Retinal pigment epithelial cell (primary cell): ENCODE measurements around the gene C18orf54.

Source experiments
- DNase-seq: peaks from one replicate; pipeline ENCODE4 v3.0.0-alpha.2; 2010; ENCODE audit warnings: low read depth
- H3K4me3 ChIP-seq: 2 replicates; pipeline ENCODE4 v1.5.1; 2011; ENCODE audit warnings: mild to moderate bottlenecking, low read length, control low read depth, moderate library complexity
- CTCF ChIP-seq: conservative IDR thresholded peaks from 2 replicates; pipeline ENCODE4 v1.5.1; 2011; ENCODE audit warnings: low read depth, low read length, control low read depth, inconsistent platforms

Gene C18orf54

GRCh38 chr18:54396760-54397159 is 39.1 kb downstream of the C18orf54 start:
- TF ChIP-seq CTCF, result no peak
- no peak for DNase-seq
- no peak overlapping the region for H3K4me3 ChIP-seq

GRCh38 chr18:54405290-54405689 is 47.6 kb downstream of the C18orf54 start:
- TF ChIP-seq CTCF, result no peak
- no peak for DNase-seq
- H3K4me3 ChIP-seq, result no peak overlapping the region

- no peak for TF ChIP-seq CTCF
- DNase-seq, result no peak
Observed at GRCh38 chr18:54411781-54412180, 54.1 kb downstream of the C18orf54 start.

GRCh38 chr18:54415086-54415485 is 57.4 kb downstream of the C18orf54 start:
- DNase-seq, result no peak
- H3K4me3 ChIP-seq, result no peak overlapping the region
- TF ChIP-seq CTCF, result no peak

More at GRCh38 chr18:54411781-54412180, 54.1 kb downstream of the C18orf54 start:
- no peak overlapping the region for H3K4me3 ChIP-seq

GRCh38 chr18:54416436-54416835 is 58.7 kb downstream of the C18orf54 start:
- no peak for TF ChIP-seq CTCF
- peak; percentile 65 for DNase-seq
- H3K4me3 ChIP-seq, result no peak overlapping the region

GRCh38 chr18:54423831-54424230 is 66.1 kb downstream of the C18orf54 start:
- no peak for TF ChIP-seq CTCF
- H3K4me3 ChIP-seq, result no peak overlapping the region
- no peak for DNase-seq

GRCh38 chr18:54426085-54426665 is 68.5 kb downstream of the C18orf54 start:
- TF ChIP-seq CTCF, result no peak
- DNase-seq, result no peak
- H3K4me3 ChIP-seq, result no peak overlapping the region
